Testis (tissue), 3 donors: ENCODE measurements around the gene ACACB. TPM values are rescaled to one million over a fixed set of nuclear protein-coding genes. Genes with fewer than 3 reads are reported as not detected.

Source experiments
- DNase-seq: peaks from one replicate; pipeline ENCODE4 v3.0.0-alpha.2; 2019
- H3K27ac ChIP-seq, 2 donors: fragments of 200-600 bp; sonication (generic); one replicate each; pipeline ENCODE4 v1.5.1; 2019
- H3K27me3 ChIP-seq: fragments of 200-600 bp; sonication (generic); one replicate; pipeline ENCODE4 v1.5.1; 2019
- H3K36me3 ChIP-seq: fragments of 200-600 bp; sonication (generic); one replicate; pipeline ENCODE4 v1.5.1; 2017; ENCODE audit warnings: low read depth; ENCODE audit errors: missing control alignments
- H3K4me1 ChIP-seq: fragments of 200-600 bp; sonication (generic); one replicate; pipeline ENCODE4 v1.5.1; 2019
- H3K4me3 ChIP-seq, 2 donors: fragments of 200-600 bp; sonication (generic); one replicate each; pipeline ENCODE4 v1.5.1; 2017 to 2019
- H3K9me3 ChIP-seq: fragments of 200-600 bp; sonication (generic); one replicate; pipeline ENCODE4 v1.5.1; 2017
- CTCF ChIP-seq, 3 experiments: fragments of 450-650 bp in 2 of 3; fragments of 200-600 bp in 1 of 3; sonication (generic) in 1 of 3; IDR thresholded peaks; one replicate each; pipeline ENCODE4 v1.5.1; 2016 to 2019; ENCODE audit warnings: antibody characterized with exemption in 3 of 3, mild to moderate bottlenecking in 2 of 3, moderate library complexity in 1 of 3
- POLR2A ChIP-seq: fragments of 450-650 bp; IDR thresholded peaks from one replicate; pipeline ENCODE4 v1.6.1; 2017; ENCODE audit warnings: antibody characterized with exemption, mild to moderate bottlenecking, moderate library complexity
- WGBS, 2 donors: methylation state at CpG; one replicate each; pipeline ENCODE4 v1.1.5; 2018; 5-methylcytosine and 5-hydroxymethylcytosine counted together
- intact Hi-C: fragments of 100-400 bp; cut with DNase I; formaldehyde crosslinking; loops from one replicate; pipeline ENCODE4 v1.15.1; 2023; ENCODE audit warnings: low total_unique reads
- polyA plus RNA-seq: library from polyadenylated mRNA; stranded (reverse); fragments of 350-450 nt; fragmentation: Illumina TruSeq; extraction: RNeasy Lipid Tissue Mini Kit (QIAGEN cat#74804); gene quantifications from one replicate; pipeline ENCODE4 v1.2.3, GENCODE V29; 2014; ENCODE audit warnings: low read depth, low replicate concordance; ENCODE audit not compliant: insufficient read depth
- total RNA-seq, 2 donors: library from RNA; depleted of rRNA; stranded (reverse); fragments of >200 nt; gene quantifications; one replicate each; pipeline ENCODE4 v1.2.3, GENCODE V29; 2016

The ACACB gene
- total and polyA plus RNA-seq, 3 donors from 2014 or later: 25.5 to 96.8 (median 61.6) TPM

- Histone ChIP-seq H3K27me3 (no peaks in the 10 kb centered on the region), H3K4me1 (peaks cover 8% of the 10 kb centered on the region), H3K36me3 (no peaks in the 10 kb centered on the region), H3K4me3 (no peak overlapping the region), H3K27ac (no peak overlapping the region), H3K9me3 (no peaks in the 10 kb centered on the region)
- no peak for DNase-seq
- 59 to 67% methylated on average over 15 to 16 of the region's 16 CpGs for WGBS, 2 donors
- intact Hi-C loops: no loop called here
- TF ChIP-seq CTCF (IDR thresholded peaks at IDR 0.05): no peak
- TF ChIP-seq POLR2A: no peak
Observed at GRCh38 chr12:109273354-109273753, 157.0 kb downstream of the ACACB start.

GRCh38 chr12:109274381-109274780 lies 158.0 kb downstream of the ACACB start:
- H3K4me1 ChIP-seq: peaks cover 11% of the 10 kb centered on the region
- no peaks in the 10 kb centered on the region for H3K27me3 ChIP-seq
- WGBS, 2 donors: 71 to 100% methylated on average over 1 of the region's 1 CpG
- H3K4me3 ChIP-seq: no peak overlapping the region
- H3K27ac ChIP-seq: no peak overlapping the region
- DNase-seq: no peak
- H3K9me3 ChIP-seq: no peaks in the 10 kb centered on the region
- no peak for TF ChIP-seq CTCF (IDR thresholded peaks at IDR 0.05)
- TF ChIP-seq POLR2A: no peak
- intact Hi-C loops: no loop called here
- no peaks in the 10 kb centered on the region for H3K36me3 ChIP-seq

- DNase-seq: no peak
- intact Hi-C loops: no loop called here
- 88 to 92% methylated on average over 4 of the region's 4 CpGs for WGBS, 2 donors
- Histone ChIP-seq H3K27ac (no peak overlapping the region), H3K36me3 (no peaks in the 10 kb centered on the region), H3K4me3 (no peak overlapping the region), H3K4me1 (peaks cover 11% of the 10 kb centered on the region), H3K27me3 (no peaks in the 10 kb centered on the region), H3K9me3 (no peaks in the 10 kb centered on the region)
- no peak for TF ChIP-seq CTCF (IDR thresholded peaks at IDR 0.05)
Observed at GRCh38 chr12:109275173-109275572, 158.8 kb downstream of the ACACB start.

GRCh38 chr12:109276160-109276559 lies 159.8 kb downstream of the ACACB start:
- no peak for TF ChIP-seq POLR2A
- TF ChIP-seq CTCF (IDR thresholded peaks at IDR 0.05): no peak
- WGBS, 2 donors: 91 to 94% methylated on average over 5 of the region's 5 CpGs
- no peak overlapping the region for H3K4me3 ChIP-seq
- no peak for DNase-seq
- H3K36me3 ChIP-seq: no peaks in the 10 kb centered on the region
- no peaks in the 10 kb centered on the region for H3K27me3 ChIP-seq
- H3K27ac ChIP-seq: no peak overlapping the region
- H3K9me3 ChIP-seq: no peaks in the 10 kb centered on the region
- H3K4me1 ChIP-seq: peaks cover 11% of the 10 kb centered on the region
- intact Hi-C loops: no loop called here

- no peak for DNase-seq
- no peak overlapping the region for H3K4me3 ChIP-seq
- H3K27ac ChIP-seq: peak overlapping the region in 1 of 2 donors; percentile 11
- H3K27me3 ChIP-seq: no peaks in the 10 kb centered on the region
- 89 to 95% methylated on average over 8 of the region's 8 CpGs for WGBS, 2 donors
- H3K36me3 ChIP-seq: no peaks in the 10 kb centered on the region
- H3K9me3 ChIP-seq: no peaks in the 10 kb centered on the region
- intact Hi-C loops: no loop called here
- TF ChIP-seq POLR2A (no peak), CTCF (IDR thresholded peaks at IDR 0.05) (no peak)
- H3K4me1 ChIP-seq: peaks cover 11% of the 10 kb centered on the region
Observed at GRCh38 chr12:109277255-109277898, 161.0 kb downstream of the ACACB start.
